RKO (cell line): ENCODE data around the gene SMU1.
A peak's percentile ranks its signal among the peaks of the same experiment; 100 is the strongest.
"Not testable (repeated sequence)": the region's sequence is repeated elsewhere in the genome, so short reads cannot be mapped to it uniquely, and the experiment has no call there.

Source experiments
- DNase-seq: peaks from one replicate; pipeline ENCODE4 v3.0.0-alpha.2; 2016; ENCODE audit warnings: low spot score

Gene SMU1

GRCh38 chr9:33105504-33105903 lies 29.0 kb upstream of the SMU1 start:
- no peak for DNase-seq

GRCh38 chr9:33104401-33104800 lies 27.9 kb upstream of the SMU1 start:
- no peak for DNase-seq

GRCh38 chr9:33103501-33104281 lies 27.2 kb upstream of the SMU1 start:
- DNase-seq = no peak

GRCh38 chr9:33102551-33103210 lies 26.2 kb upstream of the SMU1 start:
- no peak for DNase-seq

- peak; percentile 50 for DNase-seq
Measured at GRCh38 chr9:33101104-33101951, 24.9 kb upstream of the SMU1 start.

GRCh38 chr9:33099754-33100153 lies 23.3 kb upstream of the SMU1 start:
- DNase-seq = no peak

GRCh38 chr9:33097192-33097591 lies 20.7 kb upstream of the SMU1 start:
- DNase-seq = no peak

- no peak for DNase-seq
Measured at GRCh38 chr9:33092634-33093033, 16.2 kb upstream of the SMU1 start.

- not testable (repeated sequence) for DNase-seq
Measured at GRCh38 chr9:33085672-33086071, 9.2 kb upstream of the SMU1 start.

GRCh38 chr9:33082538-33083326 lies 6.3 kb upstream of the SMU1 start:
- no peak for DNase-seq

GRCh38 chr9:33082128-33082527 lies 5.7 kb upstream of the SMU1 start:
- no peak for DNase-seq

- DNase-seq = peak; percentile 92
Measured at GRCh38 chr9:33081128-33081851, 4.8 kb upstream of the SMU1 start.

GRCh38 chr9:33080534-33080933 lies 4.1 kb upstream of the SMU1 start:
- DNase-seq = no peak

GRCh38 chr9:33068991-33069390 lies 7.5 kb downstream of the SMU1 start:
- DNase-seq = no peak

GRCh38 chr9:33065157-33066076 lies 11.1 kb downstream of the SMU1 start:
- DNase-seq = no peak

GRCh38 chr9:33051144-33051543 lies 25.3 kb downstream of the SMU1 start:
- DNase-seq = no peak

GRCh38 chr9:33049680-33050361 lies 26.7 kb downstream of the SMU1 start:
- no peak for DNase-seq

- DNase-seq = no peak
Measured at GRCh38 chr9:33048054-33048465, 28.4 kb downstream of the SMU1 start.

- DNase-seq = no peak
Measured at GRCh38 chr9:33046061-33046460, 30.4 kb downstream of the SMU1 start.
